MM.1S (cell line): ENCODE data around the gene SPATS2.

ENCODE experiments used
- DNase-seq: peaks from one replicate; pipeline ENCODE4 v3.0.0-alpha.2; 2015
- H2AFZ ChIP-seq: fragments of 300-600 bp; sonication (generic); 2 replicates; pipeline ENCODE4 v1.6.0; 2016; ENCODE audit warnings: antibody characterized with exemption, low read length
- H3F3A ChIP-seq: fragments of 300-600 bp; sonication (generic); 2 replicates; pipeline ENCODE4 v1.6.1; 2016; ENCODE audit warnings: mild to moderate bottlenecking, antibody characterized with exemption, low read length, moderate library complexity, mixed read lengths; ENCODE audit not compliant: insufficient read depth
- H3K27ac ChIP-seq: fragments of 300-600 bp; sonication (generic); 2 replicates; pipeline ENCODE4 v1.5.1; 2016; ENCODE audit warnings: mild to moderate bottlenecking, low read length
- H3K27me3 ChIP-seq: fragments of 300-600 bp; sonication (generic); replicated peaks from 2 replicates; pipeline ENCODE4 v1.6.0; 2016; ENCODE audit warnings: low read length; ENCODE audit not compliant: insufficient read depth
- H3K36me3 ChIP-seq: fragments of 300-600 bp; sonication (generic); replicated peaks from 2 replicates; pipeline ENCODE4 v1.6.1; 2016; ENCODE audit warnings: mild to moderate bottlenecking, low read length, mixed read lengths; ENCODE audit not compliant: insufficient read depth
- H3K4me1 ChIP-seq: fragments of 300-600 bp; sonication (generic); 2 replicates; pipeline ENCODE4 v1.6.1; 2016; ENCODE audit warnings: low read length, mixed read lengths
- H3K4me2 ChIP-seq: fragments of 300-600 bp; sonication (generic); 2 replicates; pipeline ENCODE4 v1.6.0; 2016; ENCODE audit warnings: low read depth, low read length
- H3K4me3 ChIP-seq: fragments of 300-600 bp; sonication (generic); 2 replicates; pipeline ENCODE4 v1.5.1; 2016; ENCODE audit warnings: low read length, mixed read lengths
- H3K79me2 ChIP-seq: fragments of 300-600 bp; sonication (generic); 2 replicates; pipeline ENCODE4 v1.6.1; 2016; ENCODE audit warnings: mixed run types, low read length, mixed read lengths
- H3K9ac ChIP-seq: fragments of 300-600 bp; sonication (generic); 2 replicates; pipeline ENCODE4 v1.6.1; 2016; ENCODE audit warnings: low read length, mixed read lengths
- H3K9me2 ChIP-seq: fragments of 300-600 bp; sonication (generic); replicated peaks from 2 replicates; pipeline ENCODE4 v1.6.1; 2016; ENCODE audit warnings: mild to moderate bottlenecking, low read length, mixed read lengths; ENCODE audit not compliant: insufficient read depth
- H3K9me3 ChIP-seq: fragments of 300-600 bp; sonication (generic); replicated peaks from 2 replicates; pipeline ENCODE4 v1.6.1; 2016; ENCODE audit warnings: mild to moderate bottlenecking, low read length, mixed read lengths; ENCODE audit not compliant: insufficient read depth
- H4K20me1 ChIP-seq: fragments of 300-600 bp; sonication (generic); 2 replicates; pipeline ENCODE4 v1.6.1; 2016; ENCODE audit warnings: mild to moderate bottlenecking, low read length, moderate library complexity, mixed read lengths; ENCODE audit not compliant: insufficient read depth
- EZH2 ChIP-seq: fragments of 300-600 bp; sonication (generic); optimal IDR thresholded peaks from 2 replicates; pipeline ENCODE3; 2017; ENCODE audit warnings: low read depth, mild to moderate bottlenecking, antibody characterized with exemption, low read length, mixed read lengths
- EZH2phosphoT487 ChIP-seq: fragments of 300-600 bp; sonication (generic); IDR thresholded peaks from 2 replicates; pipeline ENCODE4 v1.6.1; 2018; ENCODE audit warnings: antibody characterized with exemption, low read length
- TF ChIP-seq, protein P1 (sequence below): fragments of 300-600 bp; sonication (generic); IDR thresholded peaks from 2 replicates; pipeline ENCODE4 v1.5.1; 2016; ENCODE audit warnings: antibody characterized with exemption, low read length, mixed read lengths

Gene SPATS2

DNA sequence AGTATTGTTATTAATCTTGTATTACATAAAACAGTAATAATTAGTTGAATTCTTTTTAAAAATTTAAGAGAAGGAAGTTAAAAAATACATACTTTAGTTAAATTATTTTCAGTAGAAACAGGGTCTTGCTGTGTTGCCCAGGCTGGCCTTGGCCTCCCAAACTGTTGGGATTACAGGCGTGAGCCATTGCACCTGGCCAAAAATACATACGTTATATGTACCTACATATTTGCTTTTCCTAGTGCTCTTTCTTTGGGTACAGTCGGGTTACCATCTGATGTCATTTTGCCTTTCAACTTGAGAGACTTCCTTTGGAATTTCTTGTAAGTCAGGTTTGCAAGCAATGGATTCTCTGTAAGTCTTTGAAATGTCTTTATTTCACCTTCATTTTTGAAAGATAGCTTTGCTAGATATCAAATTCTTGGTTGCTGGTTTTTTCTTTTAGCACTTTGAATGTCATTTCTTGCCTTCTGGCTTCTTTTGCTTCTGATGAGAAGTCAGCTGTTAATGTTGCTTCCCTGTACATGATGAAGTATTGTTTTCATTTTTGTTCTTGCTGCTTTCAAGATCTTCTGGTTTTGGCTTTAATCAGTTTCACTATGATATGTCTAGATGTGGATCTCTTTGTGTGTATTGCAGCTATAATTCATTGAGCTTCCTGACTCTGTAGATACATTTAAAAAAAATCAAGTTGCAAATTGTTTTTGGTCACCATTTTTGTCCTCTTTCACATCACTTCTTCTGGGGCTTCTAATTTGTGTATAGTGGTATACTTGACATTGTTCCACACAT is 84.4 kb downstream of the SPATS2 start:
- H3K4me1 ChIP-seq, result peaks cover 10% of the 10 kb centered on the region; the same call in 1 of the 2 replicates
- peak; percentile 46 for DNase-seq
- peak overlapping the region; percentile 9 for H3K4me2 ChIP-seq
- no peaks in the 10 kb centered on the region for H3K27me3 ChIP-seq
- H3F3A ChIP-seq, result peaks cover 13% of the 10 kb centered on the region
- H3K36me3 ChIP-seq, result no peaks in the 10 kb centered on the region
- no peak overlapping the region for H3K9ac ChIP-seq
- H3K9me2 ChIP-seq, result no peaks in the 10 kb centered on the region
- H3K27ac ChIP-seq, result peak overlapping the region; percentile 25; the same call in 1 of the 2 replicates
- peaks cover 7% of the 10 kb centered on the region; the same call in 1 of the 2 replicates for H4K20me1 ChIP-seq
- TF ChIP-seq EZH2 (no peak), EZH2phosphoT487 (no peak)
- TF ChIP-seq, protein P1, sequence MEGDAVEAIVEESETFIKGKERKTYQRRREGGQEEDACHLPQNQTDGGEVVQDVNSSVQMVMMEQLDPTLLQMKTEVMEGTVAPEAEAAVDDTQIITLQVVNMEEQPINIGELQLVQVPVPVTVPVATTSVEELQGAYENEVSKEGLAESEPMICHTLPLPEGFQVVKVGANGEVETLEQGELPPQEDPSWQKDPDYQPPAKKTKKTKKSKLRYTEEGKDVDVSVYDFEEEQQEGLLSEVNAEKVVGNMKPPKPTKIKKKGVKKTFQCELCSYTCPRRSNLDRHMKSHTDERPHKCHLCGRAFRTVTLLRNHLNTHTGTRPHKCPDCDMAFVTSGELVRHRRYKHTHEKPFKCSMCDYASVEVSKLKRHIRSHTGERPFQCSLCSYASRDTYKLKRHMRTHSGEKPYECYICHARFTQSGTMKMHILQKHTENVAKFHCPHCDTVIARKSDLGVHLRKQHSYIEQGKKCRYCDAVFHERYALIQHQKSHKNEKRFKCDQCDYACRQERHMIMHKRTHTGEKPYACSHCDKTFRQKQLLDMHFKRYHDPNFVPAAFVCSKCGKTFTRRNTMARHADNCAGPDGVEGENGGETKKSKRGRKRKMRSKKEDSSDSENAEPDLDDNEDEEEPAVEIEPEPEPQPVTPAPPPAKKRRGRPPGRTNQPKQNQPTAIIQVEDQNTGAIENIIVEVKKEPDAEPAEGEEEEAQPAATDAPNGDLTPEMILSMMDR, result no peak
- H3K9me3 ChIP-seq, result no peaks in the 10 kb centered on the region
- H3K4me3 ChIP-seq, result no peak overlapping the region
- H3K79me2 ChIP-seq, result peaks cover 94% of the 10 kb centered on the region
- H2AFZ ChIP-seq, result no peak overlapping the region

DNA sequence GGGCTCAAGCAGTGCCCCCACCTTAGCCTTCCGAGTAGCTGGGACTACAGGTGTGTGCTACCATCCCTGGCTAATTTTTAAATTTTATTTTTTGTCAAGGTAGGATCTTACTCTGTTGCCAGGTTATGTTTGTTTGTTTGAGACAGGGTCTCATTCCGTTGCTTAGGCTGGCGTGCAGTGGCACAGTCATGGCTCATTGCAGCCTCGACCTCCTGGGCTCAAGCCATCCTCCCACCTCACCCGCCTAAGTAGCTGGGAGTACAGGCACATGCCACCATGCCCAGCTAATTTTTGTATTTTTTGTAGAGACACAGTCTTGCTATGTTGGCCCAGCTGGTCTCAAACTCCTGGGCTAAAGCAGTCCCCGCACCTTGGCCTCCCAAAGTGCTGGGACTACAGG is 88.2 kb downstream of the SPATS2 start:
- peaks cover 13% of the 10 kb centered on the region for H3F3A ChIP-seq
- no peaks in the 10 kb centered on the region for H3K9me3 ChIP-seq
- no peak for DNase-seq
- TF ChIP-seq, protein P1, result no peak
- TF ChIP-seq EZH2, result no peak
- no peak for TF ChIP-seq EZH2phosphoT487
- H2AFZ ChIP-seq, result no peak overlapping the region
- H3K9ac ChIP-seq, result no peak overlapping the region
- H3K4me2 ChIP-seq, result no peak overlapping the region
- H3K4me3 ChIP-seq, result no peak overlapping the region
- H3K27me3 ChIP-seq, result no peaks in the 10 kb centered on the region
- no peaks in the 10 kb centered on the region for H3K9me2 ChIP-seq
- H4K20me1 ChIP-seq, result peaks cover 7% of the 10 kb centered on the region; the same call in 1 of the 2 replicates
- H3K79me2 ChIP-seq, result peaks cover 80% of the 10 kb centered on the region
- H3K36me3 ChIP-seq, result no peaks in the 10 kb centered on the region
- peaks cover 10% of the 10 kb centered on the region; the same call in 1 of the 2 replicates for H3K4me1 ChIP-seq
- H3K27ac ChIP-seq, result no peak overlapping the region

DNA sequence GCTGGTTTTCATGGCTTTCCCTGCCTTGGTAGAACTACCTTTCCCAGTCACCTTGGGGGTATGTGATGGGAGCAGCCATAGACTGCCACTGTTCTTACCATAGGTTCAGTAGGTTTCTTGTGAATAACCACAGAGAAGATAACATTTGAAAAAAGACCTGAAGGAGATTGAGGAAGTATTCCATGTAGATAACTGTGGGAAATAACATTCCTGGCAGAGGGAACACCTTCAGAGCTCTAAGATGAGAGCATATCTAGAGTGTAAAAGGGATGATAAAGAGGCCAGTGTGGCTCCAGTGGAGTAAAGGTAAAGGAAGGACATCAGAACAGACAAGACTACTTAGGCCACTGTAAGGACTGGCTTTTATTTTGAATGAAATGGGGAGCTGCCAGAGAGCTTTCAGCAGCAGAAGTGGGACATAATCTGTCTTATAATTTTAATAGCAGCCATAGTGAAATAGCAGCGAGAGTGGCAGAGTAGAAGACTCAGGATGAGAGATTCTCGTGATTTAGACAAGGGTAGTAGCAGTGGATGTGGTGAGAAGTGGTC is 88.9 kb downstream of the SPATS2 start:
- H3K4me1 ChIP-seq, result peaks cover 10% of the 10 kb centered on the region; the same call in 1 of the 2 replicates
- peaks cover 9% of the 10 kb centered on the region for H3F3A ChIP-seq
- H3K79me2 ChIP-seq, result peaks cover 79% of the 10 kb centered on the region
- peaks cover 7% of the 10 kb centered on the region; the same call in 1 of the 2 replicates for H4K20me1 ChIP-seq
- H3K4me2 ChIP-seq, result no peak overlapping the region
- no peaks in the 10 kb centered on the region for H3K36me3 ChIP-seq
- H3K27ac ChIP-seq, result no peak overlapping the region
- DNase-seq, result no peak
- no peaks in the 10 kb centered on the region for H3K9me2 ChIP-seq
- no peak overlapping the region for H3K4me3 ChIP-seq
- no peak for TF ChIP-seq EZH2
- no peak for TF ChIP-seq EZH2phosphoT487
- TF ChIP-seq, protein P1, result no peak
- no peak overlapping the region for H2AFZ ChIP-seq
- H3K9me3 ChIP-seq, result no peaks in the 10 kb centered on the region
- H3K27me3 ChIP-seq, result no peaks in the 10 kb centered on the region
- no peak overlapping the region for H3K9ac ChIP-seq
